GM10847 (cell line): ENCODE data around the gene SCAF8.

Experiments used
- POLR2A ChIP-seq: IDR thresholded peaks from 2 replicates; pipeline ENCODE4 v1.6.1; 2011; ENCODE audit not compliant: insufficient read length; ENCODE audit errors: extremely low read depth

Gene SCAF8, protein sequence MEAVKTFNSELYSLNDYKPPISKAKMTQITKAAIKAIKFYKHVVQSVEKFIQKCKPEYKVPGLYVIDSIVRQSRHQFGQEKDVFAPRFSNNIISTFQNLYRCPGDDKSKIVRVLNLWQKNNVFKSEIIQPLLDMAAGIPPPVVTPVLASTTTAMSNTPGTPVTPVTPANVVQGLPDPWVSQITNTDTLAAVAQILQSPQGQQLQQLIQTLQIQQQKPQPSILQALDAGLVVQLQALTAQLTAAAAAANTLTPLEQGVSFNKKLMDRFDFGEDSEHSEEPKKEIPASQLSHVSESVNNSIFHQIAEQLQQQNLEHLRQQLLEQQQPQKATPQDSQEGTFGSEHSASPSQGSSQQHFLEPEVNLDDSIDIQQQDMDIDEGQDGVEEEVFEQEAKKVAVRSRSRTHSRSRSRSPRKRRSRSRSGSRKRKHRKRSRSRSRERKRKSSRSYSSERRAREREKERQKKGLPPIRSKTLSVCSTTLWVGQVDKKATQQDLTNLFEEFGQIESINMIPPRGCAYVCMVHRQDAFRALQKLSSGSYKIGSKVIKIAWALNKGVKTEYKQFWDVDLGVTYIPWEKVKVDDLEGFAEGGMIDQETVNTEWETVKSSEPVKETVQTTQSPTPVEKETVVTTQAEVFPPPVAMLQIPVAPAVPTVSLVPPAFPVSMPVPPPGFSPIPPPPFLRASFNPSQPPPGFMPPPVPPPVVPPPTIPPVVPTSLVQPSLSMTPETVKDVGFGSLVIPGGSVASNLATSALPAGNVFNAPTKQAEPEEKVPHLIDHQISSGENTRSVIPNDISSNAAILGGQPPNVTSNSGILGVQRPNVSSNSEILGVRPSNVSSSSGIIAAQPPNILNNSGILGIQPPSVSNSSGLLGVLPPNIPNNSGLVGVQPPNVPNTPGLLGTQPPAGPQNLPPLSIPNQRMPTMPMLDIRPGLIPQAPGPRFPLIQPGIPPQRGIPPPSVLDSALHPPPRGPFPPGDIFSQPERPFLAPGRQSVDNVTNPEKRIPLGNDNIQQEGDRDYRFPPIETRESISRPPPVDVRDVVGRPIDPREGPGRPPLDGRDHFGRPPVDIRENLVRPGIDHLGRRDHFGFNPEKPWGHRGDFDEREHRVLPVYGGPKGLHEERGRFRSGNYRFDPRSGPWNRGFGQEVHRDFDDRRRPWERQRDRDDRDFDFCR (N-terminal part only)

DNA sequence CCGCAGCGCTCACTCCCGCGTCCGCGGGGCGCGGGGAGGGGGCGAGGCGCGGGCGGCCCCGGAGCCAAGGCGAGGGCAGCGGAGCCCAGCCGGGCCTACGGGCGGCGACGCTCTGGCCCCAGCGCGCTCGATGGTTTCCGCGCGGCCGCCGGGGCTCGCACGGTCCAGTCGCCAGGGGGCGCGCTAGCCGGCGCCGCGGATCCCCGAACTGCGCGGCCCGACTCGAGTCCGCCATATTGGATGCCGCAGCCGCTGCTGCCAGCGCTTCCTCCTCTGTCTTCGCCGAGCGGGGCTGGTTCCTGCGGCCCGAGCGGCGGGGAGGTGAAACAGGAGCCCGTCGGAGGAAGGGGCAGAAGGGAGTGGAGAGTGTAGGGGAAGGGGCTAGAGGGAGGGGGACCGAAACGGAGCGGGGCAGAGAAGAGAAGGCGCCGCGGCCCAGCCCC is at the start of gene SCAF8:
Gene SCAF8, plus strand, starts transcription at position 234 of the 443 bp plus-strand sequence. CDS start 485 bp downstream, outside the sequence.
- peak; percentile 55 for TF ChIP-seq POLR2A

DNA sequence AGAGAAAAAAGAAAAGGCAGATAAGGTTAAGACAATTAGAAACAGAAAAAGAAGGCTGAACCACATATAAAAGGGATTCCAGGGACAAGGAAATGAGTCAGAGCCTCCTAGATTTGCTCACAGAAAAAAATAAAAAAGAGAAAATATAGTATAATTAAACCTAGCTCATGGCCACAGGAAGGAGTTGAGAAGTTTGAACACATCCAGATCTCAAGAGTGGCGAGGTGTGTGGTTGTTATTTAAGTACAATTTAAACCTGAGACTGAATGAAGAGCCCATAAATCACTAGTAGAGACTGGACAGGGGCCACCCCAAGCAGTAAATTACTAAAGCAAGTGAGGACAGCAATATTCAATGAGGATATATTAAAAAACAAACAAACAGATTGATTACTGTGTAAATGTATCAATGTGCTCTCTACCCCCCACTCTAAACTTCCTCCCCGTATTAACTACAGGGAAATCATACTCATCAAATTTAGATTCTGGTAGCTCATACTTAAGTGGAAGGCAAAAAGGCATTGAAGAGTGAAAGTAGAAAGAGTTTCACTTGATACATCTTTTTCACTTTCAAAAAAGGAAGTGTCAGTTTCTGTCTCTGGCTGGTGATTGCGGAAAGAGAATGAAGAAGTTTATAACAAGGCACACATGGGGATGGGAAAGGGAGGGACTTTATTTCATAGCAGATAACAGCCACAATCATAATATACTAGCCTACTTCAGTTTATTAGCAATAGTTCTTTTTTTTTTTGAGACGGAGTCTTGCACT is 49.3 kb upstream of the SCAF8 start:
- no peak for TF ChIP-seq POLR2A

- TF ChIP-seq POLR2A, result no peak
These were observed 47.1 kb upstream of the SCAF8 start for GRCh38 chr6:154686162-154686561.

DNA sequence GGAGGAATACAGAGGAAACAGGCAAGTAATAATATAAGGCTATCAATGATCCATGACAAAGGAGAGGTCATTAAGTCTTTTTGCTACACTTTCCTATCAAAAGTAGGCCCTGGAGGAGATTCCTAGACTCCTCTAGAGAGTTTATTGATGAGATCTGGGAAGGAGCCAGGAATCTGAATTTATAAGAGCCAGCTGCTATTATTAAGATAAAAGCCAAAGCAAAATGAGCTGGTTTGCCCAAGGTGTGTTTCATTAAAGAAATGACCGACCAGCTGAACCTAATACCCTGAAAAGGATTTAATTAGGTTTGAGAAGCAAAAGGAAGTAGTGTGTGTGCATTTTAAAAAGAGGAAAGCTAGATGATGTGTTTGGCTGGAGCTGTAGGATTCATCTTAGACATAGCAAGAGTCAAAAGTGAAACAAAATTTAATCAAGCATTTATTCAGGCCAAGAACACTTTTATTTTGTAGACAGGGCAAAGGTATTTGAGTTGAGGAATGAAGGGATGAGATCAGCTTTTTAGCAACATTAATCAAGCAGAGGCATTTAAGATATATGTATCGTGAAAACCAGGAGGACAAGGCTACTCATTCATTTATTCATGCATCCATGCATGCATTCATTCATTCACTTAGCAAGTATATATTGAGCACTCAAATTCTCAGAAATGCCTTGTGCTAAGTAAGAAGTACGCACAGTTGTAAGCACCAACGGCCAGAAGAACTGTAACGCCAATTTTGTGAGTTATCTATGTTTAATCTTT is 43.5 kb upstream of the SCAF8 start:
- TF ChIP-seq POLR2A, result no peak

DNA sequence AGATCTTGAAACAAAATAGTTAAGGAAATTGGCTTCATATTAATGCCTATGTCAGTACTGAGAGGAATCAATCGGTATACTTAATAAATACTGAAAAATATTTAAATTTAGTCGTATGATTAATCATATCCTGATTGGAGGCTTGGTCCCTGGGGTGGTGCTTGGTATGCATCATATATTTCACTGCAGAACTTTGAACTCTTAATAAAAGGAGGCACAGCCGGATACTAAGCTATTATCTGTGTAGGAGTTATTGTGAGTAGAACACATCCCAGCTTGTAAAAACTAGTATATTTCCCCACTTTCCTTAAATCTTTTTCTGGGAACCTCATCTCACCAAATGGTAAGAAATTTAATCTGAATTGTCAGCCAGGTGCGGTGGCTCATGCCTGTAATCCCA is 42.4 kb upstream of the SCAF8 start:
- no peak for TF ChIP-seq POLR2A

GRCh38 chr6:154696661-154697060 is 36.6 kb upstream of the SCAF8 start:
- no peak for TF ChIP-seq POLR2A

GRCh38 chr6:154703124-154703523 is 30.1 kb upstream of the SCAF8 start:
- no peak for TF ChIP-seq POLR2A

- TF ChIP-seq POLR2A, result no peak
These were observed 27.6 kb upstream of the SCAF8 start for GRCh38 chr6:154705471-154706113.

DNA sequence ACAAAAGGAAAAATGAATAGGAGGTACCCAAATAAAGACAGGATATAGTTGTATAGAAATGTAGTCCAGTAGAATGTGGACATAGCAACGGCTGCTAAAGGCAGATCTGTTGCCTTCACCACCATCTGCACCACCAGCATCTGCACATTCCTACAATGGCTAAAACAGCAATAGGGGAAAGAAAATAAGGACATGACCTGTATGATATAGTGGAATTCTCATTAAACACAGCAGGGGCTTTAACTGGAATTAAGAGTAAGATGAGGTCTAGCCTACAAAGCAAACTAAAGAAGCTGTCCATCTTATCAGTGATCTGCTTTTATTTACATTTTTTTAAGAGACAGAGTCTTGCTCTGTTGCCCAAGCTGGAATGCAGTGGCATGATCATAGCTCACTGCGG is 26.8 kb upstream of the SCAF8 start:
- TF ChIP-seq POLR2A, result no peak

GRCh38 chr6:154709621-154710020 is 23.6 kb upstream of the SCAF8 start:
- TF ChIP-seq POLR2A, result no peak

- no peak for TF ChIP-seq POLR2A
These were observed 22.5 kb upstream of the SCAF8 start for GRCh38 chr6:154710689-154711088.

GRCh38 chr6:154715446-154715845 is 17.8 kb upstream of the SCAF8 start:
- no peak for TF ChIP-seq POLR2A

- no peak for TF ChIP-seq POLR2A
These were observed 13.8 kb upstream of the SCAF8 start for GRCh38 chr6:154719433-154719832.
